Breast epithelium (tissue), 3 donors: ENCODE results near the gene NCS1.

Experiments used
- CTCF ChIP-seq, 3 donors: fragments of 450-650 bp; IDR thresholded peaks; one replicate each; pipeline ENCODE4 v1.5.1; 2016 to 2017; ENCODE audit warnings: antibody characterized with exemption in 3 of 3, mild to moderate bottlenecking in 3 of 3, moderate library complexity in 3 of 3
- POLR2A ChIP-seq: fragments of 450-650 bp; IDR thresholded peaks from one replicate; pipeline ENCODE4 v1.6.1; 2016; ENCODE audit warnings: antibody characterized with exemption, mild to moderate bottlenecking, moderate library complexity
- POLR2AphosphoS5 ChIP-seq, 3 donors: sonication (generic); formaldehyde crosslinking; IDR thresholded peaks; one replicate each; pipeline ENCODE4 v1.6.1; 2017; ENCODE audit warnings: antibody characterized with exemption in 3 of 3

GRCh38 chr9:130155647-130156046, 16.6 kb upstream of the NCS1 start:
- TF ChIP-seq POLR2AphosphoS5 (IDR thresholded peaks at IDR 0.05) (no peak), POLR2A (no peak), CTCF (IDR thresholded peaks at IDR 0.05) (no peak)
